Measurements from ENCODE around the gene JMJD6.

Gene JMJD6

DNA sequence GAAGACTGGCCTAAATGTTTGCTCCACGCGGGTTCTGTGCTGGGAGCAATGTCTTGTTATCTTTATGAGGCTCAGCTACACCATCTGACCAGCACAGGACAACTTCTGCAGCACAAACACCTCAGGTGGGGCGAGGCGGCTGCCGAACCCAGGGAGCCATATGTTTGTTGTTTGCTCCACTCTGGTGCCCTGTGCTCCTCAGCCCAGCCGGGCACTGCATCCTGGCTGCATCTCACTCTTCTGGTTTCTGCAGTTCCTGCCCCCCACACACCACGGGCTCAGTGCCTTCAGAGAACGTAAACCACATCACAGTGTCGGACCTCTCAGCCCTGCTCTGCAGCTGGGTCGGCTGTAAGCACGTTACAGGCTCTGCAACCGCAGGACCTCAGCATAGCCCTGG is 48.1 kb downstream of the JMJD6 start:
- no peak for DNase-seq

DNA sequence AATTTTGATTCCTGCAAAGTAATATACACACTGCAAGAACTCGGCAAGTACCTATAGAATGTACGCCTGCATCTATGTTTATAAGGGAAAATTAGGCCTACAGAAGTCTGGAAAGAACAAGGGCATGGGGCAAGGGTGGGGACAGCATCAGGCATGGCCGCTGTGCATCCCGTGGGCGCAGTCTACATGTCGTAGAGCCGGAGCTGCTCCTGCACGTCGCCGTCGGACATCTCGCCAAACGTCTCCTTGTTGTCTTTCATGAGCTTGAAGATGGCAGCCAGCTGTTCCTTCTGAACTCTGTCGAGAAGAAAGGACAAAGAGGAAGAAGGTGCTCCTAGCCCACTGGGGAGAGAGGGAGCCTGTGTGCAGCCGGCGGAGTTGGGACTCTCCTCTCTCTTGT is 49.0 kb downstream of the JMJD6 start:
- no peak for DNase-seq

DNA sequence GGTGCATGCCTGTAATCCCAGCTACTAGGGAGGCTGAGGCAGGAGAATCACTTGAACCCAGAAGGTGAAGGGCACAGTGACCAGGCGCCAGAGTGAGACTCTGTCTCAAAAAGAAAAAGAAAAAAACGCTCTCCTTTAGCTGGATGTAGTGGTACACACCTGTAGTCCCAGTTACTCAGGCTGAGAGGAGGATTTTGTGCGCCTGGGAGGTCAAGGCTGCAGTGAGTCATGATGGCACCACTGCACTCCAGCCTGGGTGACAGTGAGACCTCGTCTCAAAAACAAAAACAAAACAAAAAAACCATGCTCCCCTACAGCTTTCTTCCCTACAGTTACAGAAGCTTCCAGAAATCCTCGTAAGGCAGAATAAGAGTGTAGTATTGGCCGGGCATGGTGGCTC is 49.8 kb downstream of the JMJD6 start:
- no peak for DNase-seq

DNA sequence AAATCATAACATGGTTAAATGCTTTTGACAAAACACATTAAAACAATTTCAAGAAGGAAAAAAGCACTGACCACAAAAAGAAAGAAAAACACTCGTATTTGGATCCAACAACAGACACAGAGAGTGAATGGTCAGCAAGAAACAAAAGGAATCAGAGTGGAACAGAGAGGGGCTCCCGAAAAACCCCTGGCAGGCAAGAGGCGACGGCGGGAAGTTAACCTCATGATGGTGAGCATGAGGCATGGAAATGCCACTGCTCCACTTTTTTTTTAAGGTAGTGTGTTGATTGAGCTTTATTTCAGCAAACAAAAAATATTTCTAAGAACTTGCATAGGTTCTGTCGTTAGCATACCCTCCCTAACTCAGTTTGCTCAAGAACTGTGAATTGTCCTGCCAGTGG is 50.8 kb downstream of the JMJD6 start:
- no peak for DNase-seq

DNA sequence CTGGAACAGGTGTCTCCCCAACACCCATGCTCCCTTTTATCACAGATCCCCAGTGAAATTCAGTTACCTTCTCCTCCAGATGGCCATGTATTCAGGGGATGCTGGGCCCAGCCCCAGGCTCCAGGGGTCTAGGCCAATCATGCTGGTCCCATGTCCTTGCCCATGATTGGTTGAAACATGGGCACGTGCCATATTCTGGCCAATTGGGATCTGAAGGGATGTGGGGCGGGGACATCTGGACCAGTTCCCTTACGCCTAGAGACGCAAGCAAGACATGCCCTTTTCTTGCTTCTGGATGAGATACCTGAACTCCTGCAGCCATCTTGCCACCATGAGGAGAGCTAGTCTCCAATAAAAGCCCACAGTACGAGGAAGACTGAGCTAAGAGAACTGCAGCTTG is 51.8 kb downstream of the JMJD6 start:
- no peak for DNase-seq

DNA sequence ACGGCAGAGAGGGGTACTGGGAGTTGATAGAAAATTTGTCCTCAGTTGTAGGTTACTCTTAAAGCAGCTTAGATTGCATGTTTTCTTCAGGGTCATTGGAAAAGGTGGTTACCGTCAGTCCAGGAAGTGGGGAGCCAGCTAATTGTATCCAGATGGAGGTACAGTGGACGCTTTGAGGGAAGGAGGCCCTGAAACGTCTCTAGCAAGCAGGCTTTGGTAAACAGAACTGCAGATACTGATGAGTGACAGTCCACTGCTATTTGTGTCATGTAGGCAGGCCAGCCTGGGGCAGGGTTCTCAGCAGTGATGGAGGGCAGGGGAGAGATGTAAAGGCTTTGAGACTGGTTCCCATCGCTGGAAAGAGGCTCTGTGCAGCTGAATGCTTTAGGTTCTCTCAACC is 52.7 kb downstream of the JMJD6 start:
- DNase-seq, result no peak

DNA sequence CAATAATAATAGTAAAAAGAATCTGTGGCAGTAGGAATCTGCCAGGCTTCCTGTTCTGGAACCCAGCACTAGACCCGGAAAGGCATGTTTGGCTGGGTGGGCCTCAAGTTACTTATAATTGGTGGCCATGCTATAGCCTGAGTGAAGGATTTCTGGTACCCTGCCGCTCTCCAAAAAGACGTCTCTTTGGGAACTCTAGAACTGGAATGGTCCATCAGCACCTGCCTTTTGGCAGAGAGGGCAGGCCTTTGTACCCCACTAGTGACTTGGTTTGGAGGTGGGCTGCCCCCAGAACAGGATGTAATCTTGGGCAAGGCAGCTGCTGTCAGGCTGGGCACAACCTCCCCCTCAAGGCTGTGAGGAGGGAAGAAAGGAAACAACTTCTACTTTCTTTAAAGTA is 53.5 kb downstream of the JMJD6 start:
- DNase-seq, result no peak

DNA sequence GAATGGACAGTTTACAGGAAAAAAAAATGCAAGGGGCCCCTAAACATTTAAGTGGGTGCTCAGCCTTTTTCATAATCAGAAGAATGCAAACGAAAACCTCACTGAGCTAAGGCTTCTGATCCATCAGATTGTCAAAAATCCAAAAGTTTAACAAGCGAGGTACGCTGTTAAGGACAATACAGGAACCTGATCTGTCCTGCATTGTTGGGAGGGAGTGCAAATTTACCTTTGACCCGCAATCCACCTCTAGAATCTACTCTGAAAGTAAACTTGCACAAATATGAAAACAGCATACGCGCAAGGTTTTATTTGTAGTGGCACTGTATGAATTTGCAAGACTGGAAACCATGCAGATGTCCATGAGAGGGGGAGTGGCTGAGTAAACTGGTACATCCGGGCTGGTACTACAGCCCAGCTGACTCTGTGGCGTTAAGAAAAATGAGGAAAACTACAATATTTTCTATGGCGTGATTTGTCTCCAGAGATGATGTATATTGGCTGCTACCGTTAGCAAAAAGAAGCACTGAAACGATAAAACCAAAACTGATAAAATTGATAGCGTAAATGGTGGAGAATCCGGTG is 54.0 kb downstream of the JMJD6 start:
- no peak for DNase-seq

DNA sequence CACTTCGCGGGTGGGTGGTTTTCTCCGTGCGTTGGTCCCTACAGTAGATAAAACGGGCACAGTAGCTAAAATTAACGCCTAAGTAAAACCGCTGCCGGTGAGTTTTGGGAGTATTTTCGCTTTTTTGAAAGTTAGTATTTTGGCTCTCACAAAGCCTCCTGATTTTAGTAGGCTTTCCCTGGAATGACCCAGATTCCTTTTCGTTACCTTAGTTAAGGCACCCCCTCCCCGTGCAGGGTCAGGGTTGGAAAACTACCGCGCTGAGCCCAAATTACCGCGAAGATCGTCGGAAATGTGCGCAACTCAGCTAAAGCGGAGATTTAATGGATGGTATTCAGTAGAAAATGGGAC is 54.5 kb downstream of the JMJD6 start:
- no peak for DNase-seq

DNA sequence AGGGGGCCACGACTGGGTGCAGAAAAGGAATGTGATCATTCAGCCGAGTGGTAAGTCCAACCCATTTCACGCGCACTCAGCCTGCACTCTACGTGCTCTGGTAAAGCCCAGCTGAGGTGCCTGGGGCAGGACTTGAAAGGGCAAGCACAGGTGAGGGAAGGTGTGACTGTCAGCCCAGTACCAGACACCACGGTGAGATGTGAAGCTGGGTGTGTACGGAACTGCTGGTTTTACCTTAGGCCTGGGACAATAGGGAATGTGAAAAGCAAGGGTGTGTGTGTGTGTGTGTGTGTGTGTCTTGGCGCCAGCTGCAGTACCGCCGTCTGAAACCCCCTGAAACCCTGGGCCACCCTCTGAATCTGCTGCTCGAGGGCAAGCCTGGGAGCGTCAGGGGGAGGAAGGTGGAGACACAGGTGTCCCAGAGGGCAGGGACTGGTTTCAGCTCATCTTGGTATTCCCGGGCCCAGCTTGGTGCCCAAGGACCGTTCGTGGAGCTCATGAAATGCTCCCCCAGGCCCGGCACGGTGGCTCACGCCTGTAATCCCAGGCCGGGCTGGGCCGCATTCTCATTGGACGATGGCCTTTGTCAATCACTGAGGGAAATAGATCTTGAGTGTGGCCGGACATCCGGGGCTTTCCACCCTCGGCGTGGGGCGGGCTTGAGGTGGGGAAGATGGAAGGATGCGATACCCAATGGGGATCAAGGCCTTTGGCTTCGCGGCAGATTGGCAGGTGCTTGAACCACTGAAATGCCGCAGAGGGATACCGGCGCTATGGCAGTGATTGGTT is 55.1 kb downstream of the JMJD6 start:
- peak; percentile 97 to 98 for DNase-seq

DNA sequence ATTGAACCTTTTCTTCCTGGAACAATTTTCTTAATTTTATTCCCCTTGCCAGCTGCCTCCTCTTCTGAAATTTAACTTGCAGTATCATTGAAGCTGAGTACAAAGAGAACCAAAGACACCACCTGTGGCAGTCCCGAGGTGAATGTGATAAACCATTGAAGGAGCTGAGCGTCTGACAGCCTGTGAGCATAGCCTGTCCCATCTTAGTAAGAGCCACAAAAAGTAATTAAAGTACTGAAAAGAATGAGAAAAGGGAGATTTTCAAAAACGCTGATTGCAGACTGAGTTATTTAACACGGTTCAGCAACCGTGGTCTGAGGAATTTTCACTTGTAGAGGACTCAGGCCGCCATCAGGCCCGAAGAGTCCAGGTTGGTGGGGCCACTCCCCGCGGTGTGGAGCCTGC is 55.7 kb downstream of the JMJD6 start:
- no peak for DNase-seq

DNA sequence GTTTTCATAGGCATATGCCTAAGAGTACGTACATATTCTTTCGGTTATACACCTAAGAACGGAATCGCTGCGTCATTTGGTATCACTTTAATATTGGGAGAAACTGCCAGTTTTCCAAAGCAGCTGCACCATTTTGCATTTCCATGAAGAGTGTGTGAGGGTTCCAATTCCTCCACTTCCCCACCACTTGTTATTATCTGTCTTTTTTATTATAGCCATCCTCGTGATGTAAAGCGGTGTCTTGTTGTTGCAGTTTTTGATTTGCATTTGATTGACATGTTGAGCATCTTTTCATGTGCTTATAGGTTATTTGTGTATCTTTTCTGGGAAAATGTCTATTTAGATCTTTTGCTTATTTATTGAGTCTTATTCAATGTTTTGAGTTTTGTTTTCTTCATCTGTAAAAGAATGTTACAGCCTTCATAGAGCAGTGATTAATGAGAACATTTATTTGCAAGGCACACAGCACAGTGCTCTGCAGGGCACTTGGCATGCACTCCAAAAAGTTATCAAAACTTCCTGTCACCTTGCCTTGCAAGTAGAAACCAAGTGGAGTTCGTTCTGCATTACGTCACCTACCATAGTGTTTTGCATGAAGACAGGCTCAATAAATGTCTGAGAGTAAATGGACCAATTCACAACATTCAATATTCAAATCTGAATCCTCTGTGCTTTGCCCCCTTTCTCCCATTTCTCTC is 56.2 kb downstream of the JMJD6 start:
- DNase-seq, result no peak
